B cell (primary cell): ENCODE results near the gene ANKRD2. TPM values are rescaled to one million over a fixed set of nuclear protein-coding genes. Genes with fewer than 3 reads are reported as not detected.
"Not testable (repeated sequence)": the region's sequence is repeated elsewhere in the genome, so short reads cannot be mapped to it uniquely, and the experiment has no call there.

Experiments used
- ATAC-seq: fragments of 200-7000 bp; cut with Tn5 transposase; one replicate; pipeline ENCODE4 v1.10.0; 2021; ENCODE audit warnings: low read depth, mild to moderate bottlenecking, moderate number of reproducible peaks, moderate library complexity
- CTCF ChIA-PET: fragments of 350-600 bp; sonication (Branson Sonifier 250); formaldehyde crosslinking; loops from one replicate; lab custom pipeline; 2021; ENCODE audit warnings: antibody characterized with exemption, inconsistent platforms; lab: Charles Lee
- POLR2A ChIA-PET: fragments of 350-600 bp; sonication (Branson Sonifier 250); formaldehyde crosslinking; loops from one replicate; lab custom pipeline; 2021; ENCODE audit warnings: antibody characterized with exemption; lab: Charles Lee
- DNase-seq: peaks from one replicate; pipeline ENCODE4 v3.0.0; 2013
- H2AFZ ChIP-seq: 2 replicates; pipeline ENCODE4 v1.6.1; 2012; ENCODE audit warnings: mild to moderate bottlenecking, low read depth, low read length; ENCODE audit not compliant: insufficient read depth, poor library complexity, severe bottlenecking
- H3K27ac ChIP-seq, 2 donors: 1 replicate in 1 of 2; 2 replicates in 1 of 2; pipeline ENCODE4 v1.5.1; 2012 to 2013; ENCODE audit warnings: low read length in 2 of 2, mild to moderate bottlenecking in 2 of 2, moderate library complexity in 1 of 2
- H3K27me3 ChIP-seq, 4 experiments: fragments of 200-600 bp in 1 of 4; sonication (generic) in 1 of 4; replicated peaks in 1 of 4; 1 replicate in 2 of 4; 2 replicates in 2 of 4; pipeline versions ENCODE4 v1.6.1 to v1.7.0; 2013 to 2016; ENCODE audit warnings: low read length in 3 of 4, mild to moderate bottlenecking in 2 of 4, mixed read lengths in 1 of 4, moderate library complexity in 1 of 4; ENCODE audit not compliant: insufficient read depth in 4 of 4, control insufficient read depth in 3 of 4; ENCODE audit errors: control extremely low read depth in 1 of 4
- H3K36me3 ChIP-seq, 2 experiments: replicated peaks in 1 of 2; 1 replicate in 1 of 2; 2 replicates in 1 of 2; pipeline versions ENCODE4 v1.6.1 to v1.7.1; 2013; ENCODE audit warnings: low read length in 1 of 2; ENCODE audit not compliant: insufficient read depth in 2 of 2, control insufficient read depth in 1 of 2; ENCODE audit errors: control extremely low read depth in 1 of 2, extremely low read depth in 1 of 2
- H3K4me1 ChIP-seq, 2 donors: fragments of 200-600 bp in 1 of 2; sonication (generic) in 1 of 2; 1 replicate in 1 of 2; 2 replicates in 1 of 2; pipeline versions ENCODE4 v1.5.1 to v1.6.1; 2013 to 2017; ENCODE audit warnings: low read length in 2 of 2; ENCODE audit not compliant: control insufficient read depth in 2 of 2, insufficient read depth in 2 of 2
- H3K4me2 ChIP-seq: replicated peaks from 2 replicates; pipeline ENCODE3; 2012; ENCODE audit warnings: mild to moderate bottlenecking, low read depth, low read length; ENCODE audit not compliant: poor library complexity, severe bottlenecking
- H3K4me3 ChIP-seq, 5 experiments: fragments of 200-600 bp in 1 of 5; sonication (generic) in 1 of 5; 1 replicate in 3 of 5; 2 replicates in 2 of 5; pipeline versions ENCODE4 v1.5.1 to v1.7.0; 2011 to 2016; ENCODE audit warnings: low read length in 4 of 5, mild to moderate bottlenecking in 4 of 5, low read depth in 2 of 5, control low read depth in 1 of 5, moderate library complexity in 1 of 5; ENCODE audit not compliant: insufficient read depth in 1 of 5; ENCODE audit errors: control extremely low read depth in 1 of 5, extremely low read depth in 1 of 5
- H3K79me2 ChIP-seq: fragments of 200-600 bp; sonication (generic); one replicate; pipeline ENCODE4 v1.6.0; 2016; ENCODE audit warnings: low read length; ENCODE audit not compliant: control insufficient read depth, insufficient read depth
- H3K9ac ChIP-seq: fragments of 200-600 bp; sonication (generic); 2 replicates; pipeline ENCODE4 v1.6.1; 2017; ENCODE audit warnings: mild to moderate bottlenecking, low read length, moderate library complexity
- H3K9me3 ChIP-seq, 3 donors: one replicate each; pipeline versions ENCODE4 v1.6.1 to v1.7.1; 2013; ENCODE audit warnings: low read length in 2 of 3; ENCODE audit not compliant: control insufficient read depth in 2 of 3, insufficient read depth in 1 of 3; ENCODE audit errors: control extremely low read depth in 1 of 3
- H4K20me1 ChIP-seq: 2 replicates; pipeline ENCODE4 v1.6.0; 2012; ENCODE audit warnings: mild to moderate bottlenecking, low read length; ENCODE audit not compliant: insufficient read depth, control insufficient read depth, poor library complexity, severe bottlenecking
- H3K27ac Mint-ChIP-seq: one replicate; pipeline ENCODE4 v1.8.0; 2021; ENCODE audit warnings: mixed read lengths
- H3K27me3 Mint-ChIP-seq: one replicate; pipeline ENCODE4 v1.8.0; 2021; ENCODE audit warnings: mixed read lengths
- H3K4me1 Mint-ChIP-seq: one replicate; pipeline ENCODE4 v1.8.0; 2021; ENCODE audit warnings: mixed read lengths
- H3K4me3 Mint-ChIP-seq: one replicate; pipeline ENCODE4 v1.8.0; 2021; ENCODE audit warnings: mixed read lengths
- H3K9me3 Mint-ChIP-seq: one replicate; pipeline ENCODE4 v1.8.0; 2022; ENCODE audit warnings: mixed read lengths; ENCODE audit not compliant: insufficient read depth
- EZH2 ChIP-seq: IDR thresholded peaks from 2 replicates; pipeline ENCODE4 v1.6.1; 2012; ENCODE audit warnings: borderline replicate concordance, low read depth, mild to moderate bottlenecking, moderate library complexity, low read length; ENCODE audit not compliant: insufficient read depth, poor library complexity, severe bottlenecking
- WGBS: methylation state at CpG from one replicate; pipeline ENCODE4 v1.1.5; 2013; ENCODE audit warnings: missing lambda C conversion rate; ENCODE audit not compliant: insufficient coverage; 5-methylcytosine and 5-hydroxymethylcytosine counted together
- intact Hi-C: fragments of 100-400 bp; cut with micrococcal nuclease; formaldehyde crosslinking; loops from one replicate; pipeline ENCODE4 v1.10.0; 2022
- polyA plus RNA-seq: library from polyadenylated mRNA; depleted of rRNA; stranded (reverse); fragments of >200 nt; gene quantifications from 2 replicates; pipeline ENCODE4 v1.2.3, GENCODE V29; 2012
- total RNA-seq, 2 donors: library from RNA; stranded (reverse); fragments of 120-200 nt in 1 of 2; gene quantifications; 1 replicate in 1 of 2; 2 replicates in 1 of 2; pipeline versions ENCODE4 v1.2.3 to v1.2.4, GENCODE V29; 2013 to 2022
- TF ChIP-seq, protein P1 (sequence below): fragments of 200-600 bp; IDR thresholded peaks from one replicate; pipeline ENCODE4 v1.8.0; 2022; ENCODE audit warnings: antibody characterized with exemption, mild to moderate bottlenecking

The ANKRD2 gene
- total and polyA plus RNA-seq, 2 donors (not counting 1 experiment from before 2014, with no cell fraction given): not detected

DNA sequence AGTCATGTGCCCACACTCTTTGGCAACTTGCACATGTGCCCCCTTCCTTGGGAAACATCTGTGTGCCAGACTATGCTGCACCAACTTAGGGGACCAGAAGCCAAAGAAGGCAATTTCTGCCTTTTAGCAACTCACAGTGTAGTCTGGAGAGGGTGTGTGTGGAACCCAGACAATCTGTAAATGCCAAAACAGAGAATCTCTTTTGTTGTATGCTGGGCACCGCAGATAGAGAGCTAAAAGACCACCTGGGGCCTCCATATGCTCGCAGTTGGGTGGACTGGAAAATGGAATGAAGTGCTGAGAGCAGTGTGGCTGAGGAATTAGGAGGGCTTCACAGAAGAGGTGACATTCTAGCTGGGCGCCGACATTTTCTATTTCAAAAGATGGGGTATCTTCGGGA lies 47.5 kb upstream of the ANKRD2 start:
- ChIA-PET CTCF (no interaction called here), POLR2A (no interaction called here)
- H2AFZ ChIP-seq: no peak overlapping the region
- no peak overlapping the region for H3K4me2 ChIP-seq
- no peak overlapping the region for H3K27ac Mint-ChIP-seq
- H3K9ac ChIP-seq: no peak overlapping the region
- H3K4me1 ChIP-seq: no peaks in the 10 kb centered on the region
- H3K27ac ChIP-seq: no peak overlapping the region
- no peaks in the 10 kb centered on the region for H3K9me3 ChIP-seq
- no peaks in the 10 kb centered on the region for H4K20me1 ChIP-seq
- 91% methylated on average over 5 of the region's 5 CpGs for WGBS
- H3K4me3 ChIP-seq: no peak overlapping the region
- no peaks in the 10 kb centered on the region for H3K36me3 ChIP-seq
- peaks cover 24% of the 10 kb centered on the region for H3K27me3 Mint-ChIP-seq
- no peaks in the 10 kb centered on the region for H3K79me2 ChIP-seq
- ATAC-seq (no peak), DNase-seq (no peak)
- H3K4me1 Mint-ChIP-seq: no peaks in the 10 kb centered on the region
- H3K9me3 Mint-ChIP-seq: peaks cover 2% of the 10 kb centered on the region
- H3K4me3 Mint-ChIP-seq: no peak overlapping the region
- H3K27me3 ChIP-seq: peaks cover 0 to 5% (median under 1%) of the 10 kb centered on the region in 4 experiments
- intact Hi-C loops: no loop called here
- TF ChIP-seq EZH2: no peak
- TF ChIP-seq, protein P1, sequence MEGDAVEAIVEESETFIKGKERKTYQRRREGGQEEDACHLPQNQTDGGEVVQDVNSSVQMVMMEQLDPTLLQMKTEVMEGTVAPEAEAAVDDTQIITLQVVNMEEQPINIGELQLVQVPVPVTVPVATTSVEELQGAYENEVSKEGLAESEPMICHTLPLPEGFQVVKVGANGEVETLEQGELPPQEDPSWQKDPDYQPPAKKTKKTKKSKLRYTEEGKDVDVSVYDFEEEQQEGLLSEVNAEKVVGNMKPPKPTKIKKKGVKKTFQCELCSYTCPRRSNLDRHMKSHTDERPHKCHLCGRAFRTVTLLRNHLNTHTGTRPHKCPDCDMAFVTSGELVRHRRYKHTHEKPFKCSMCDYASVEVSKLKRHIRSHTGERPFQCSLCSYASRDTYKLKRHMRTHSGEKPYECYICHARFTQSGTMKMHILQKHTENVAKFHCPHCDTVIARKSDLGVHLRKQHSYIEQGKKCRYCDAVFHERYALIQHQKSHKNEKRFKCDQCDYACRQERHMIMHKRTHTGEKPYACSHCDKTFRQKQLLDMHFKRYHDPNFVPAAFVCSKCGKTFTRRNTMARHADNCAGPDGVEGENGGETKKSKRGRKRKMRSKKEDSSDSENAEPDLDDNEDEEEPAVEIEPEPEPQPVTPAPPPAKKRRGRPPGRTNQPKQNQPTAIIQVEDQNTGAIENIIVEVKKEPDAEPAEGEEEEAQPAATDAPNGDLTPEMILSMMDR: no peak

DNA sequence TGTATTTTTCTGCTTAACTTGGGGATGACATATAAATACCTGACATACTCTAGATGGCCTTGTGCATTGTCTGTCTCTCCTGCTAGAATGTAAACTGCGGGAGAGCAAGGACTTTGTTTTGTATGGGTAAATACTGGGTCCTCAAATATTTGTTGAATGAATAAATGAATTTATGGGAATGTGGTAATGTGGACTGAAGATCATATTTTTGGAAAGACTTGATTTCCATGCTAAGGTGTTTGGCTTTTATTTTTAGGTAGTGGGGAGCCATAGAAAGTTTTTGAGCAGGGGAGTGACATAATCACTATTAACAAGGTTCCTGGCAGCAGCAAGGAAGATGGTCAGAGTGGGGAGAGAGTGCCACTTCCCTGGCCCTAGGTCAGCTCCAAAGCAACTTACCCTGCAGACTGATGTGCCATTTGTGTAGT lies 46.9 kb upstream of the ANKRD2 start:
- H3K27ac Mint-ChIP-seq: no peak overlapping the region
- no peak for DNase-seq

DNA sequence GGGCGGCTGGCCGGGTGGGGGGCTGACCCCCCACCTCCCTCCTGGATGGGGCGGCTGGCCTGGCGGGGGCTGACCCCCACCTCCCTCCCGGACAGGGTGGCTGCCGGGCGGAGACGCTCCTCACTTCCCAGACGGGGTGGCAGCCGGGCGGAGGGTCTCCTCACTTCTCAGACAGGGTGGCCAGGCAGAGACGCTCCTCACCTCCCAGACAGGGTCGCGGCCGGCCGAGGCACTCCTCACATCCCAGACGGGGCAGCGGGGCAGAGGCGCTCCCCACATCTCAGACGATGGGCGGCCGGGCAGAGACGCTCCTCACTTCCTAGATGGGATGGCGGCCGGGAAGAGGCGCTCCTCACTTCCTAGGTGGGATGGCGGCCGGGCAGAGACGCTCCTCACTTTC lies 43.7 kb upstream of the ANKRD2 start:
- H3K9me3 Mint-ChIP-seq, POLR2A ChIA-PET, H3K9me3 ChIP-seq, H3K4me3 ChIP-seq, intact Hi-C loops, H4K20me1 ChIP-seq, H3K4me3 Mint-ChIP-seq, ATAC-seq, DNase-seq, H3K27me3 ChIP-seq, H3K27ac Mint-ChIP-seq, H2AFZ ChIP-seq, H3K27ac ChIP-seq, CTCF ChIA-PET, H3K4me1 Mint-ChIP-seq, H3K36me3 ChIP-seq, H3K9ac ChIP-seq, H3K79me2 ChIP-seq, H3K4me2 ChIP-seq, H3K4me1 ChIP-seq: not testable (repeated sequence)
- 95% methylated on average over 9 of the region's 29 CpGs for WGBS
- H3K27me3 Mint-ChIP-seq: peaks cover 13% of the 10 kb centered on the region

More for the DNA sequence above, 46.9 kb upstream of the ANKRD2 start:
- Mint-ChIP-seq H3K9me3 (peaks cover 2% of the 10 kb centered on the region), H3K27me3 (peaks cover 21% of the 10 kb centered on the region), H3K4me1 (no peaks in the 10 kb centered on the region), H3K4me3 (no peak overlapping the region)
- H4K20me1 ChIP-seq: no peaks in the 10 kb centered on the region
- no peaks in the 10 kb centered on the region for H3K36me3 ChIP-seq
- intact Hi-C loops: no loop called here
- ATAC-seq: no peak
- H3K27me3 ChIP-seq: peaks cover 0 to 5% (median under 1%) of the 10 kb centered on the region in 4 experiments
- no peak overlapping the region for H2AFZ ChIP-seq
- H3K9me3 ChIP-seq: no peaks in the 10 kb centered on the region
- WGBS: 100% methylated on average over 1 of the region's 1 CpG
- H3K9ac ChIP-seq: no peak overlapping the region
- H3K79me2 ChIP-seq: no peaks in the 10 kb centered on the region
- no peak overlapping the region for H3K27ac ChIP-seq
- H3K4me3 ChIP-seq: no peak overlapping the region
- H3K4me2 ChIP-seq: no peak overlapping the region
- TF ChIP-seq EZH2: no peak
- TF ChIP-seq, protein P1: no peak
- ChIA-PET POLR2A (no interaction called here), CTCF (no interaction called here)
- H3K4me1 ChIP-seq: no peaks in the 10 kb centered on the region
